KOPT-K1 (cell line): ENCODE results near the gene CRYBG2.
A peak's percentile ranks its signal among the peaks of the same experiment; 100 is the strongest.
"Not testable (repeated sequence)": the region's sequence is repeated elsewhere in the genome, so short reads cannot be mapped to it uniquely, and the experiment has no call there.

ENCODE experiments used
- H3K27ac ChIP-seq: fragments of 200-600 bp; sonication (generic); 2 replicates; pipeline ENCODE4 v1.5.1; 2016; ENCODE audit warnings: antibody characterized with exemption, mild to moderate bottlenecking, low read depth, low read length; ENCODE audit not compliant: poor library complexity, severe bottlenecking
- H3K36me3 ChIP-seq: fragments of 200-600 bp; sonication (generic); 2 replicates; pipeline ENCODE4 v1.5.1; 2017; ENCODE audit warnings: antibody characterized with exemption, mild to moderate bottlenecking, low read length, moderate library complexity; ENCODE audit not compliant: insufficient read depth
- H3K9me3 ChIP-seq: fragments of 200-600 bp; sonication (generic); 2 replicates; pipeline ENCODE4 v1.5.1; 2017; ENCODE audit warnings: antibody characterized with exemption, low read length, mild to moderate bottlenecking; ENCODE audit not compliant: insufficient read depth, poor library complexity, severe bottlenecking

Gene CRYBG2

DNA sequence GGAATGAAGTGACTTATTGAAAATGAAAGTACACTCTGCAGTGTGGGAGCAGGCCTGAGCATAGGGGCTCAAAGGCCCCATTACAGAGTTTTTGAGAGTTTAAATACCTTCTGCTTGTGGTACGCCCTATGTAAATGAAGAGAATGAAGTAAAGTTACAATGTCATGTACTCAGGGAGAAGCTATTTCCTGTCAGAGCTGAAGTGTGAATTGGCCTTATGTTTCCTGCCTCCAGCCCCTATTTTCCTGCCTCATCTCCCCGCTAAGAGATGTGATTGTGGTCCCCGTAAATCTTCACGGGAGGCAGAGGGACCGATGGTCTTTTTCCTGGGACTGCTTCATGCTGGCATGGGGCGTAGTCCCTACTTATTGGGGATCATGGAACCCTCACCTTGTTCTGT, 21.2 kb upstream of the CRYBG2 start:
- Histone ChIP-seq H3K27ac (peak overlapping the region; percentile 73), H3K9me3 (no peaks in the 10 kb centered on the region), H3K36me3 (no peaks in the 10 kb centered on the region)

GRCh38 chr1:26374361-26374760, 20.4 kb upstream of the CRYBG2 start:
- H3K9me3 ChIP-seq, H3K36me3 ChIP-seq: not testable (repeated sequence)
- H3K27ac ChIP-seq, result peak overlapping the region; percentile 73

- no peaks in the 10 kb centered on the region for H3K9me3 ChIP-seq
- peak overlapping the region; percentile 73 for H3K27ac ChIP-seq
- H3K36me3 ChIP-seq, result no peaks in the 10 kb centered on the region
Observed at GRCh38 chr1:26373789-26374188, 19.9 kb upstream of the CRYBG2 start.

DNA sequence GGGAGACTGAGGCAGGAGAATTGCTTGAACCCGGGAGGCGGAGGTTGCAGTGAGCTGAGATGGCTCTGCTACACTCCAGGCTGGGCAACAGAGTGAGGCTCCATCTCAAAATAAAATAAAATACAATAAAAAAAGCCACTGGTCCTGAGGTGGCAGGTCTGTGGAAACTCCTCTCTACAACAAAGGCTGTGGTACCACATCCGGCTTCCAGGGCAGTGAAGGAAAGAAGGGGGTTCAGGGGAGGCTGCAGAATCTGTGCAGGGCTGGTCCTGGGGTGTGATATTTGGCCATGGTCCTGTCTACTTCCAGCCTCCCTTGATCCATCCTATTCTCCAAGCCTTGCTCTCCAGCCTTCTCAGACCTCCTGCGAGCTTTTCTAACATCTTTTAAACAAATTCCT, 19.4 kb upstream of the CRYBG2 start:
- Histone ChIP-seq H3K9me3 (no peaks in the 10 kb centered on the region), H3K36me3 (no peaks in the 10 kb centered on the region), H3K27ac (peak overlapping the region; percentile 73)

DNA sequence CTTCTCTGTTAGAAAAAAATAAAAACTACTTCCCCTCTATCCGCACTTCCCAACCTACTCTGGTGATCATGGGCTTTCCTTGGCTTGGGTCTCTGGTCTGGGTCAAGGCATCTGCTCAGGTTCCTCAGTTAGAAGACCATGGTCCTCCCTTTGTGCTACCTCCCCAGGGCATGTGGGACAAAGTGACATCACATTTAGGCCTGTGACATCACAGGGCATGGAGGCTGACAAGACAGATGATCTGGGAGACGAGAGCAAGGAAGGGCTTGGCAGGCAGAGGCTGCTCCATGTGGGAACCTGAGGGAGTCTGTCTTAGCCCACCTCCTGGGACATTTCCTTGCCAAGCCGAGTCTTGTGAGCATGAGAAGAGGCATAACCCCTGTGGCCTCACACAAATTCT, 18.7 kb upstream of the CRYBG2 start, which contains the start of gene ZNF683:
ZNF683 (minus strand) TSS at position 140 of the 400 bp plus-strand sequence. CDS start 4,179 bp downstream, outside the sequence.
- H3K9me3 ChIP-seq, H3K36me3 ChIP-seq: not testable (repeated sequence)
- peak within 1 kb of the TSS; percentile 73 for H3K27ac ChIP-seq

- H3K9me3 ChIP-seq, result no peaks in the 10 kb centered on the region
- no peaks in the 10 kb centered on the region for H3K36me3 ChIP-seq
- H3K27ac ChIP-seq, result peak overlapping the region; percentile 73
Observed at GRCh38 chr1:26372039-26372438, 18.1 kb upstream of the CRYBG2 start.

DNA sequence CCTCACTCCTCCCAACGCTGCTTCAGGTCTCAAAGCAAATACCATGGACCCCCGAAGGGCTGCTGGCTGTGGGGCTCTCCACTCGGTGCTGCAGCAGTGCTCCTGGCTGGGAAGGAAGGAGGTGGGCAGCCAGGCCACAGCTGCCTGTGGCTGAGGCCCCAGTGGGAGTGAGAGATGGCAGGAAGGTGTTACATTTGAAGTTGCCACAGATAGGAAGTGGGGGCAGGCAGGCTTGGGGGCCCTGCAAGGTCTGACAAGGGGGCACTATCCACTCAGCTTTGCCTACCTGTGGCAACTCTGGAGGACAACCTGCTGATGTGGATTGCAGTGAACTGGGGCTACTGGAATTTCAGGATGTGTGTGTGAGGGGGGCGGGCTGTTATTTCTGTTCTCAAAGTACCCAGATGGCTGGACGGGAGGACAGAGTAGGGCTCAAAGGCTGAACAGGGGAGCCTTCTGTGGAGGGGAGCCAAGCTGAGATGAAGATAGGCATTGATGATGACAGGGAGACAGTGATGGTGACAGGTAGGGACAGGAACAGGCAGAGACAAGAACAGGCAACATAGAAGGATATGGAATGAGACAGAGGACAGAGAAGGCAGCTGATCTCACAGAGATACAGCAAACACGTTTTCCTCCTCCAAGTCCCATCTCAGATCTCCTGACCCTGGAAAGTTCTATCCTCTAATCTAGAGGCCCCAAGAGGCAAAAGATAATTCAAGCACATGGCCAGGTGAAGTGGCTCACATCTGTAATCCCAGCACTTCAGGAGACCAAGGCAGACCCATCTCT, 16.9 kb upstream of the CRYBG2 start:
- Histone ChIP-seq H3K9me3 (no peaks in the 10 kb centered on the region), H3K27ac (peak overlapping the region; percentile 55)

GRCh38 chr1:26368486-26368885, 14.6 kb upstream of the CRYBG2 start:
- Histone ChIP-seq H3K9me3 (no peaks in the 10 kb centered on the region), H3K36me3 (no peaks in the 10 kb centered on the region), H3K27ac (no peak overlapping the region)

More for the DNA sequence above, 16.9 kb upstream of the CRYBG2 start:
- no peaks in the 10 kb centered on the region for H3K36me3 ChIP-seq

- Histone ChIP-seq H3K27ac (no peak overlapping the region), H3K36me3 (no peaks in the 10 kb centered on the region), H3K9me3 (no peaks in the 10 kb centered on the region)
Observed at GRCh38 chr1:26368006-26368405, 14.1 kb upstream of the CRYBG2 start.

- Histone ChIP-seq H3K9me3 (no peaks in the 10 kb centered on the region), H3K27ac (no peak overlapping the region)
Observed at GRCh38 chr1:26367441-26367840, 13.5 kb upstream of the CRYBG2 start.

DNA sequence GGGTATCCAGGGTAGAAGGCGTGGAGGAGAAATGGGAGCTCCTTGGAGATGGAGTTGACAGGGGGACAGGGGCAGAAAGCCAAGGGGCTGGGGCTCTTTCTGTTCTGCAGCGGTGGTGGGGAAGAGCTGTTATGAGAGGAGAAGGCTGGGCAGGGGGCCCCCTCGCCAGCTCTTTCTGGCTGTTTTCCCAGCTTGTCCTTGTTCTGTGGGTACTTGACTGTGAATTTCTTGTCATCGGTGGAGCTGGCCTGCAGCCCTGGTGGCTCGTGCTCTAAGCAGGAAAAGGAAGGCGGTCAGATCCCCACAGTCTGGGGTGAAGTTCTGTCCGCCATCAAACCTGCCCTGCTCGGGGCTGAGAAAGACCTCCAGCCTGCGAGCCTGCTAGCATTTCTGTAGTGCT, 11.0 kb upstream of the CRYBG2 start:
- Histone ChIP-seq H3K27ac (no peak overlapping the region), H3K9me3 (no peaks in the 10 kb centered on the region), H3K36me3 (no peaks in the 10 kb centered on the region)

More at GRCh38 chr1:26367441-26367840, 13.5 kb upstream of the CRYBG2 start:
- H3K36me3 ChIP-seq, result no peaks in the 10 kb centered on the region

GRCh38 chr1:26363549-26364448, 9.9 kb upstream of the CRYBG2 start:
- Histone ChIP-seq H3K9me3 (no peaks in the 10 kb centered on the region), H3K36me3 (no peaks in the 10 kb centered on the region), H3K27ac (no peak overlapping the region)

- no peaks in the 10 kb centered on the region for H3K9me3 ChIP-seq
- H3K27ac ChIP-seq, result no peak overlapping the region
Observed at GRCh38 chr1:26362331-26362730, 8.4 kb upstream of the CRYBG2 start.

GRCh38 chr1:26361605-26362122, 7.7 kb upstream of the CRYBG2 start:
- no peaks in the 10 kb centered on the region for H3K36me3 ChIP-seq
- no peaks in the 10 kb centered on the region for H3K9me3 ChIP-seq
- no peak overlapping the region for H3K27ac ChIP-seq

More at GRCh38 chr1:26362331-26362730, 8.4 kb upstream of the CRYBG2 start:
- no peaks in the 10 kb centered on the region for H3K36me3 ChIP-seq
